GM21360 (cell line): Measurements from ENCODE around the gene HIPK1.
"Not testable (repeated sequence)": the region's sequence is repeated elsewhere in the genome, so short reads cannot be mapped to it uniquely, and the experiment has no call there.

Experiments used
- ATAC-seq: cut with Tn5 transposase; IDR thresholded peaks from one replicate; pipeline ENCODE4 v1.9.1; 2021; ENCODE audit warnings: mild to moderate bottlenecking, moderate library complexity; ENCODE audit not compliant: unreplicated experiment

The HIPK1 gene

GRCh38 chr1:113981962-113982931 lies 53.1 kb downstream of the HIPK1 start:
- ATAC-seq, result no peak

GRCh38 chr1:113982949-113983348 lies 53.8 kb downstream of the HIPK1 start:
- ATAC-seq, result no peak

DNA sequence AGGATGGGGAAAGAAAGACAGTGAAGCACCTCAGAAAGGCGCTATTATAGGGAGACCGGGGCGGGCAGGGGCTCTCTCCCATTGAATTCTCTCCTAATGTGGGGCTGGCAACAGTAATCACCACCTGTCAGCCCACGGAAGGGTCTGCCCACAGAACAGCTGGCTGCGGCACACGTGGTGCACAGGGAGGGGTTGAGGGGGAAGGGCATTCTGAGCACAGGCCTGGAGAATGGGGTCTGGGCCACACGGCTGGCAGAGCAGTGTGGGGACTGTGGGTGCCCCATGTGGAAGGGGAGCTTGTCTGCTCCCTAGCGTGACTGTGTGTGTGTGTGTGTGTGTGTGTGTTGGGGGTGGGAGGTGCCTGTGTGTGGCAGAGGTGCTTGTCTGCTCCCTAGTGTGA lies 54.3 kb downstream of the HIPK1 start:
- no peak for ATAC-seq

DNA sequence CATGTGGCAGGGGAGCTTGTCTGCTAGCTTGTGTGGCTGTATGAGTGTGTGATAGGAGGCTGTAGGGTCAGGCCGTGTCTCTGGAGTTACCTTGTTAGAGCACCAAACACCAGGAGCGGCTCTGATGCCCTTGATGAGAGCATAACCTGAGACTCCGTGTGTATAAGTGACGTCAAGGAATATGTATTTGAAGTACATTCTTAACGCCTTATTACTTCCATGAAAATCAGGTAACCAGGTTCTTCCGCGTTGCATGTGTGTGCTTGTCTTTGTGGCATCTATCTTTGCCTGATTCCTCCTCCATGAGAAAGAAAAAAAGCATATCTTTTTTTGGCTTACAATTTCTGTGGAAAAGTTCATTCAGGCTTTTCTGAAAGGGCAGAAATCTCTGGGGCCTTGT lies 54.7 kb downstream of the HIPK1 start:
- no peak for ATAC-seq

- no peak for ATAC-seq
Measured at GRCh38 chr1:113984710-113985109, 55.6 kb downstream of the HIPK1 start.

- no peak for ATAC-seq
Measured at GRCh38 chr1:113986802-113987201, 57.7 kb downstream of the HIPK1 start.

DNA sequence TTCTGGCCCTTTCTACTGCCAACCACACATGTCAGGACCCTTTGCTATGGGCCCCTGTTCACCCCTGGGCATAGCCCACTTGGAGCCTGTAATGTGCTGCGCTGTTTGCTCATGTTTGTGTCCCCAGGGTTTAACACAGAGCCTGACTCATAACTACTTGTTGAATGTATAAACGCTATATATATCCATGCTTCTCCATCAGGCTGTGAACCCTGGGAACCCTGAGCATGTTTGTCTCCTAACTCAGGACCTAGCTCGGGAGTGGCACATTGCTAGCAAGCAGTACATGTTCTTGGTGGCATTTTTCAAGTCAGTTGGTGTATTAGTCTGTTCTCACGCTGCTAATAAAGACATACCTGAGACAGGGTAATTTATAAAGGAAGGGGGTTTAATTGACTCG lies 58.1 kb downstream of the HIPK1 start:
- no peak for ATAC-seq

DNA sequence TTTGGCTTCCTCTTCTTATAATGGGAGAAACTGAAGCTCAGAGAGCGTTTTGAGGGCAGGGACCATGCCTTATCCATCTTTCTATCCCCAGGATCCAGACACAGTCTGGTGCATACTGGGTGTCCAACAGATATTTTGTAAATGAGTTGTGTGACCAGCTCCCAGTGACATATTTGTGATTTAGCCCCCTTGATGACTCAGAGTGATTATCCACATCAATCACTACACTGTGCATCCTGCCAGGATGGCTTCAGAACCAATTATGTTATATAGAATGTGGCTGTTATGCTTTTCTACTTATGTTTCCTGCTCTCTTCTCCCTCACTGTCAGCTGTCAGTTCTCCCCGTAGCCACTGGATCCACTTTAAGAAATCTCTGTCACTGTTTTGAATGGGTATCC lies 61.4 kb downstream of the HIPK1 start:
- no peak for ATAC-seq

DNA sequence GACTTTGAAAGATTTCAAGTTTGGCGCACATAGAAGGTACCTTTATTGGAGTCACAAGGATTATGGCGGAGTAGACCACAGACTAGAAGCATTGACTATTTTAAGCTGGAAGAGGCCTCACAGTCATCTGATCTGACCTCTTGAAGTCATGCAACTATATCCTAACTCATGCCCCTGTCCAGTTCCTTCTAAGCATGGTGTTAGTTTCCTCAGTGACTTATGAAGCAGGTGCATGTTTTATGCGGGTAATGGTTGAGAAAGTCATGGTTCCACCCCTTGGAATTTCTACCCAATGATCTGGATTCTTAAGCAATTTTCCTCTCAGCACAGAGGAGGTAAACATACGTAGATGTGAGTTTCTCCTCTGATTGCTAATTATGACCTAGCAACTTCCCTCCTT lies 61.8 kb downstream of the HIPK1 start:
- no peak for ATAC-seq

DNA sequence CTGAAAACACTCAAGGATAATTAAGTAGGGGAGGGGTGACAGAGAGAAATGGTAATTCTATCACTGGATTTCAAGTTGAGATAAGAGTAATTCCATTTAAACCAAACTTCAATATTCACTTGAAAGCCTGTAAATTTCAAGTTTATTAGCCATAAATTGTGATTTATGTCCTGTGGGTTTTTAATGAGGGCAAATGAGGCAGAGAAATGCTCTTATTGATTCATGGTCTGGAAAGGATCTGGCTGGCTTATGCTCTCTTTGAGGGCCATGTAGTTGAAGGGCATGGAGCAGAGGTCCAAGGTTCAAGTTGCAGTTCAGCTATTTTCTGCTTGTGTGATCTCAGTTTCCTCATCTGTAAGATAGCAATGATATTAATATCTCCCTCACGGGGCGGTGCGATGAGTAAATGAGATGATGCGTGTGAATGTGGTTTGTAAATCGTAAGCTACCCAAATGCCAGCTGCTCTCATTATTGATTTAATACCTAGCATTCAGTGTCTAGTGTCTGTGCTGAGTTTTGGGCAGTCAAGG lies 62.4 kb downstream of the HIPK1 start:
- ATAC-seq, result no peak

DNA sequence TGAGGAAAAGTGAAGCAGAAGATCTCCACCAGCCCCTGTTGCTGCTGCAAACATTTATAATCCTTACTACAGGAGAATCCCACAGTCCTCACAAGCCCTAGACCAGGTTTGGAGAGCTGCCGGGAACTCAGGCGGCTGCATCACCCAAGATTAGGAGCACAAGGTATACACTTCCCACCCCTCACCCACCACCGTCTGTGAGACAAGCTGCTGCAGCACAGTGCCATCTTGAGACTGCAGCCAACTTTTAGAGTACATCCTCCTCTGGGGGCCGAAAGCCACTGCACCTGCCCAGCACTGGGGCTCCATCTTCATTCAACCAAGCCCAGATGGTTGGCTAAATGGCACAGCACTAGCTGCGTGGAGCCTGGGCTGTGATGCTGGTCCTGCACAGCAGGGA lies 63.9 kb downstream of the HIPK1 start:
- ATAC-seq, result no peak

DNA sequence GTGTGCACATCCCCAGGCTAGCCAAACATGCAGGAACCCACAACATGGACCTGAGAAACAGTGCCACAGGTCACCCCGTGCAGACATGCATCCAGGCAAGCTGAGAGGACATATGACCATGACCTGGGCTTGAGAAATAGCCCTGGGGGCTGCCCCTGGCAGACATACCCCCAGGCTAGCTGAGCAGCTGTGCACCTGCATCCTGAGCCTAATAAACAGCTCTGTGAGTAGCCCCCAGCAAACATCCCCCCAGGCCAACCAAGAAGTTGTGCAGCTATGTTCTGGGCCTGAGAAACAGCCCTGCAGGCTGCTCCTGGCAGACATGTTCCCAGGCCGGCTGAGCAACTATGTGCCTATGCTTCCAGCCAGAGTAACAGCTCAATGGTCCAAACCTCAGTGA lies 64.6 kb downstream of the HIPK1 start:
- ATAC-seq, result no peak

- ATAC-seq, result no peak
Measured at GRCh38 chr1:113995382-113995781, 66.3 kb downstream of the HIPK1 start.

- no peak for ATAC-seq
Measured at GRCh38 chr1:113998361-113998760, 69.2 kb downstream of the HIPK1 start.

GRCh38 chr1:113999233-113999632 lies 70.1 kb downstream of the HIPK1 start:
- no peak for ATAC-seq

GRCh38 chr1:113999799-114000198 lies 70.7 kb downstream of the HIPK1 start:
- ATAC-seq, result no peak

- ATAC-seq, result no peak
Measured at GRCh38 chr1:114000406-114000805, 71.3 kb downstream of the HIPK1 start.

DNA sequence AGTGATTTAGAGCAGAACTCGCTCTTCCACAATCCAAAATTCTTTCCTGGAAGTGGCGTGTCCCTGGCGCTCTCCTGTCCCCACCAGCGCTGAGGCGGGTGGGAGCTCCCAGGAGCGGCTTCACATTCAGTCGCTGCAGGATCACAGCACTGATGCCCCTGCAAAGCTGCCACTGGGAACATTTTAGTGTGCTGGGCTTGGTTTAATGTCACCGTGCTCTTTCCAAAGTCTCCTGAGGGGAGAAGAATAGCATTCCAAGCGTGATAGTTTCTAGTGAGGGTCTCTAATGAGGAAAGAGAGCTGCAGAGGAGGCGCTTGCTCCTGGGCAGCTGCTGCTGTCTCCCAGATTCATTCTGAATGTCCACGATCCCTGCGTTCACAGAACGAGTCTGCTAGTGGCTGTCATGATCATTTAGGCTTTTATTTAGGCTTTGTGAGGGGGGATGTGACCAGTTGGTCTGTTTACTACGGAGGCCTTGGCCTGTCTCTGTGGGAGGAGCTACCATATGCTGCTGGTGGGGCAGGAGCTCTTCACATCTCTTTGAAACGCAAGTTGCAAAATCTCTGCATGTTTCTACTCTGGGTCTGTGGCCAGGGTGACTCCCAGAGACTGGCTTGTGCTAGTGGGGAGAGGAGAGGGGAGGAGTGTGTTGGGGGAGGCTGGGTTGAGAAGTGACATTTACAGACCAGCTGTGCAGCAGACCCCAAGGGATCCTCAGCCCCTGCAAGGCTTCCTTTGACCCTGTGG lies 73.5 kb downstream of the HIPK1 start:
- ATAC-seq, result no peak

DNA sequence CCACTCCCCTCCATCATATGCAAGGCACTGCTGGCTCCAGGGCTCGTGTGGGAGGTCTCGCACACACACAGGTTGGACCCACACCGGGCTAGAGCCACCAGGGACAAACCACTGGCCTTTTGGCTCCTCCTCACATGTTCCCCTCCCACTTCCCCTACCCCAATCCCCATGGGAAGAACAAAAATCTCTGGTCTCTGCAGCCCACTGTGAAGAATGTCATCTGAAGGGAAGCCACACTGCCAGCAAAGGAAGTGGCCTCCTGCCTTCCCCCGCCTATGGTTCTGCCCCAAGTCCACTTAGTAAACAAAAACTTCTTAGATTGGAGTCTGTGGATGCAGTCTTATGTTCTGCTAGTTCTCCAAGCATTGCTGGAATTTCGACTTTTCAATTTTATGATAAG lies 74.3 kb downstream of the HIPK1 start:
- no peak for ATAC-seq

- ATAC-seq, result not testable (repeated sequence)
Measured at GRCh38 chr1:114006825-114007224, 77.7 kb downstream of the HIPK1 start.

GRCh38 chr1:114008480-114008941 lies 79.4 kb downstream of the HIPK1 start:
- no peak for ATAC-seq

DNA sequence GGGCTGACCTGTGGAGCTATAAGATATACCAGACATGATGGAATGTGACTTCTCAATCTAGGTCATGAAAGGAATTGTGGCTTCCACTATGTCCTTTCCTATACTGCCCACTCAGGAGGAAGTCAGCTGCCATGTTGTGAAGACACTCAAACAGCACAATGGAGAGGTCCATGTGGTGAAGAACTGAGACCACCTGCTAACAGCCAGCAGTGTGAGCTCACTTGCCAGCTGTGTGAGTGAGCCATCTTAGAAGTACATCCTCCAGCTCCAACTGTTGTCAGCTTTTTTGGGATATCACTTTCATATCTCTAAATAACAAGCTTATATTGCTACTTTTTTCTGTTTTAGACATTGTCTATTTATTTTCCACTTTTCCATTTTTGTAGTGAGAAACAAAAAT lies 79.9 kb downstream of the HIPK1 start:
- ATAC-seq, result no peak
